ENCODE data around the gene PTPRE. TPM values are rescaled to one million over a fixed set of nuclear protein-coding genes. Genes with fewer than 3 reads are reported as not detected.

The PTPRE gene
- total RNA-seq, 1 donor: 0.09 TPM

- TF ChIP-seq, protein P1, sequence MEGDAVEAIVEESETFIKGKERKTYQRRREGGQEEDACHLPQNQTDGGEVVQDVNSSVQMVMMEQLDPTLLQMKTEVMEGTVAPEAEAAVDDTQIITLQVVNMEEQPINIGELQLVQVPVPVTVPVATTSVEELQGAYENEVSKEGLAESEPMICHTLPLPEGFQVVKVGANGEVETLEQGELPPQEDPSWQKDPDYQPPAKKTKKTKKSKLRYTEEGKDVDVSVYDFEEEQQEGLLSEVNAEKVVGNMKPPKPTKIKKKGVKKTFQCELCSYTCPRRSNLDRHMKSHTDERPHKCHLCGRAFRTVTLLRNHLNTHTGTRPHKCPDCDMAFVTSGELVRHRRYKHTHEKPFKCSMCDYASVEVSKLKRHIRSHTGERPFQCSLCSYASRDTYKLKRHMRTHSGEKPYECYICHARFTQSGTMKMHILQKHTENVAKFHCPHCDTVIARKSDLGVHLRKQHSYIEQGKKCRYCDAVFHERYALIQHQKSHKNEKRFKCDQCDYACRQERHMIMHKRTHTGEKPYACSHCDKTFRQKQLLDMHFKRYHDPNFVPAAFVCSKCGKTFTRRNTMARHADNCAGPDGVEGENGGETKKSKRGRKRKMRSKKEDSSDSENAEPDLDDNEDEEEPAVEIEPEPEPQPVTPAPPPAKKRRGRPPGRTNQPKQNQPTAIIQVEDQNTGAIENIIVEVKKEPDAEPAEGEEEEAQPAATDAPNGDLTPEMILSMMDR (IDR thresholded peaks at IDR 0.05; ENCODE audit: insufficient read depth, low read length): no peak
- DNase-seq (ENCODE audit: low read depth): no peak
- no peak overlapping the region for H3K4me3 ChIP-seq (ENCODE audit: low read depth, low read length)
Measured at GRCh38 chr10:127935071-127935561, 28.2 kb downstream of the PTPRE start.

GRCh38 chr10:127937069-127937468 is 30.2 kb downstream of the PTPRE start:
- H3K4me3 ChIP-seq (ENCODE audit: low read depth, low read length): no peak overlapping the region
- TF ChIP-seq, protein P1 (IDR thresholded peaks at IDR 0.05; ENCODE audit: insufficient read depth, low read length): no peak
- DNase-seq (ENCODE audit: low read depth): no peak

DNA sequence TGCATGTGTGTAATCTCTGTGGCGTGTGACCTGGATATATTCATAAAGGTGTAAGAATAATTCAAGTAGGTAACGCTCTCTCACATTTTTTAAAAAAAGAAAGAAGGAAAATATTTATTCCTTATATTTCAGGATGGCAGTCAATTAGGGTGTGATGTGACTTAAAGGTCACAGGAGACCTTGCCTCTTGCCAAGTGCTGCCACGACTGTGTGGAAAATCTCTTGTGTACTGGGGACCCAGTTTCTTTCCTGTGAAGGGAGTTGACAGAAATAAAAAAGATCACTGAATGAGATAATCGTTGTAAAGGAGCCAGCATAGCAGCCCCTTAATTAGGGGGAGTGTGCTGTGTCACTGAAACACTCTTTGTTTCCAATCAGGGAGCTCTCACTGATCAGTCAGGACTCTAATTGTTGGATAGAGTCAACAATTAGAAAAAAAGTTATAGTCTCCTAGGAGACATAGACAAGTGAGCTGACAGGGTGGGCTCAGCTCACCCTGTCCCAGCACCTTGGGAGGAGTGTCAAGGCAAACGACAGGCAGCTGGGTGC is 31.1 kb downstream of the PTPRE start:
- TF ChIP-seq, protein P1 (IDR thresholded peaks at IDR 0.05; ENCODE audit: insufficient read depth, low read length): no peak
- DNase-seq (ENCODE audit: low read depth): no peak
- no peak overlapping the region for H3K4me3 ChIP-seq (ENCODE audit: low read depth, low read length)

DNA sequence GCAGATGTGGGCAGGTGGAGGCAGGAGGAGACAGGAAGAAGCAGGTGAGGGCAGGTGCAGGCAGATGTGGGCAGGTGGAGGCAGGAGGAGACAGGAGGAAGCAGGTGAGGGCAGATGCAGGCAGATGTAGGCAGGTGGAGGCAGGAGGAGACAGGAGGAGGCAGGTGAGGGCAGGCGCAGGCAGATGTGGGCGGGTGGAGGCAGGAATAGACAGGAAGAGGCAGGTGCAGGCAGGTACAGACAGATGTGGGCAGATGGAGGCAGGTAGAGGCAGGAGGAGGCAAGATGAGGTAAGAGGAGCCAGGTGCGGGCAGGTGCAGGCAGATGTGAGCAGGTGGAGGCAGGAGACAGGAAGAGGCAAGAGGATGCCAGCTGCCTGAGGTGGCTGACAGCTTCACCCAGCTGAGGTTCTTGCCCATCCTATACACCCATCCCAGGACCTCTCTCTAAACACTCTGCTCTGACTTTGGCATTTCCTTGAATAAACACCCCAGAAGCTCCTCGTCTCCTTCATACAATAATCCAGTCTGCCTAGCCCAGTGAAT is 33.0 kb downstream of the PTPRE start:
- TF ChIP-seq, protein P1 (IDR thresholded peaks at IDR 0.05; ENCODE audit: insufficient read depth, low read length): no peak
- no peak overlapping the region for H3K4me3 ChIP-seq (ENCODE audit: low read depth, low read length)
- DNase-seq (ENCODE audit: low read depth): no peak

- no peak for DNase-seq (ENCODE audit: low read depth)
- H3K4me3 ChIP-seq (ENCODE audit: low read depth, low read length): no peak overlapping the region
- TF ChIP-seq, protein P1 (IDR thresholded peaks at IDR 0.05; ENCODE audit: insufficient read depth, low read length): no peak
Measured at GRCh38 chr10:127940866-127941640, 34.1 kb downstream of the PTPRE start.

- DNase-seq (ENCODE audit: low read depth): no peak
- TF ChIP-seq, protein P1 (IDR thresholded peaks at IDR 0.05; ENCODE audit: insufficient read depth, low read length): no peak
Measured at GRCh38 chr10:127942811-127943210, 35.9 kb downstream of the PTPRE start.

More at GRCh38 chr10:127942811-127943210, 35.9 kb downstream of the PTPRE start:
- H3K4me3 ChIP-seq (ENCODE audit: low read depth, low read length): no peak overlapping the region

Data from fibroblast of the aortic adventitia (primary cell).